Endothelial cell of umbilical vein (primary cell): Measurements from ENCODE around the gene PPIP5K1. TPM values are rescaled to one million over a fixed set of nuclear protein-coding genes. Genes with fewer than 3 reads are reported as not detected.
A peak's percentile ranks its signal among the peaks of the same experiment; 100 is the strongest.

Source experiments
- BruUV-seq: library from RNA; stranded (reverse); fragments of 400-500 nt; replicated peaks from 2 replicates; lab custom pipeline; 2021; lab: Mats Ljungman, UMichigan
- CTCF ChIA-PET: fragments of 300-600, 350-600 bp; sonication (Branson Sonifier 250); formaldehyde crosslinking; loops from one replicate; lab custom pipeline; 2021; ENCODE audit warnings: antibody characterized with exemption, inconsistent platforms; lab: Charles Lee
- POLR2A ChIA-PET: fragments of 300-600, 350-600 bp; sonication (Branson Sonifier 250); formaldehyde crosslinking; loops from one replicate; lab custom pipeline; 2021; ENCODE audit warnings: antibody characterized with exemption, inconsistent platforms; lab: Charles Lee
- DNase-seq: peaks from one replicate; pipeline ENCODE4 v3.0.0-alpha.2; 2011; ENCODE audit warnings: low read depth, low spot score
- FAIRE-seq: peaks from 2 replicates; lab custom pipeline; 2011; peaks lifted over from hg19 to GRCh38; lab: Jason Lieb, UNC
- H2AFZ ChIP-seq: 2 replicates; pipeline ENCODE4 v1.6.0; 2012; ENCODE audit warnings: low read depth, low read length, control low read depth, inconsistent platforms
- H3K27ac ChIP-seq: 2 replicates; pipeline ENCODE4 v1.5.1; 2011; ENCODE audit warnings: low read depth, mild to moderate bottlenecking, control low read depth, low read length, moderate library complexity; ENCODE audit not compliant: insufficient read depth
- H3K27me3 ChIP-seq, 2 experiments: 2 replicates each; pipeline versions ENCODE4 v1.6.0 to v1.6.1; 2011; ENCODE audit warnings: low read length in 2 of 2, mixed read lengths in 1 of 2; ENCODE audit not compliant: control insufficient read depth in 2 of 2, insufficient read depth in 2 of 2
- H3K36me3 ChIP-seq, 2 experiments: 2 replicates in 1 of 2; 3 replicates in 1 of 2; pipeline ENCODE4 v1.5.1; 2011; ENCODE audit warnings: low read length in 2 of 2, mild to moderate bottlenecking in 1 of 2, moderate library complexity in 1 of 2; ENCODE audit not compliant: control insufficient read depth in 2 of 2, insufficient read depth in 2 of 2; ENCODE audit errors: extremely low read depth in 1 of 2
- H3K4me1 ChIP-seq: 3 replicates; pipeline ENCODE4 v1.5.1; 2011; ENCODE audit warnings: mild to moderate bottlenecking, low read length; ENCODE audit not compliant: control insufficient read depth, insufficient read depth; ENCODE audit errors: extremely low read depth
- H3K4me2 ChIP-seq: 2 replicates; pipeline ENCODE4 v1.6.1; 2011; ENCODE audit warnings: low read length, control low read depth, mixed read lengths; ENCODE audit not compliant: insufficient read depth
- H3K4me3 ChIP-seq, 3 experiments: fragments of 200-600 bp in 1 of 3; sonication (generic), shearing (Covaris generic) in 1 of 3; replicated peaks in 1 of 3; 2 replicates each; pipeline ENCODE4 v1.5.1; 2011 to 2016; ENCODE audit warnings: control low read depth in 3 of 3, low read length in 3 of 3, mild to moderate bottlenecking in 2 of 3, inconsistent platforms in 1 of 3, low read depth in 1 of 3, moderate library complexity in 1 of 3; ENCODE audit not compliant: insufficient read depth in 1 of 3
- H3K79me2 ChIP-seq: 2 replicates; pipeline ENCODE4 v1.6.0; 2012; ENCODE audit warnings: low read length, inconsistent platforms; ENCODE audit not compliant: control insufficient read depth, insufficient read depth
- H3K9ac ChIP-seq: replicated peaks from 2 replicates; pipeline ENCODE3; 2011; ENCODE audit warnings: low read length, control low read depth; ENCODE audit not compliant: insufficient read depth; ENCODE audit errors: extremely low read depth
- H3K9me1 ChIP-seq: replicated peaks from 3 replicates; pipeline ENCODE4 v1.6.0; 2011; ENCODE audit warnings: mild to moderate bottlenecking, low read length; ENCODE audit not compliant: control insufficient read depth, insufficient read depth; ENCODE audit errors: extremely low read depth
- H3K9me3 ChIP-seq: replicated peaks from 2 replicates; pipeline ENCODE4 v1.5.1; 2012; ENCODE audit warnings: low read length, inconsistent platforms; ENCODE audit not compliant: control insufficient read depth, insufficient read depth
- H4K20me1 ChIP-seq: replicated peaks from 2 replicates; pipeline ENCODE3; 2011; ENCODE audit warnings: mild to moderate bottlenecking, low read length; ENCODE audit not compliant: control insufficient read depth, insufficient read depth; ENCODE audit errors: extremely low read depth
- EZH2 ChIP-seq: IDR thresholded peaks from 2 replicates; pipeline ENCODE4 v1.6.1; 2012; ENCODE audit warnings: borderline replicate concordance, low read depth, mild to moderate bottlenecking, moderate library complexity, low read length, inconsistent platforms; ENCODE audit not compliant: severe bottlenecking
- FOS ChIP-seq: IDR thresholded peaks from 2 replicates; pipeline ENCODE4 v1.6.1; 2011; ENCODE audit warnings: mild to moderate bottlenecking, low read length, moderate library complexity, borderline replicate concordance; ENCODE audit not compliant: insufficient read depth
- GATA2 ChIP-seq: IDR thresholded peaks from 2 replicates; pipeline ENCODE4 v1.7.0; 2011; ENCODE audit warnings: low read depth, mild to moderate bottlenecking, moderate library complexity, mixed read lengths, low read length; ENCODE audit not compliant: insufficient read length, insufficient read depth
- JUN ChIP-seq: IDR thresholded peaks from 2 replicates; pipeline ENCODE4 v1.6.1; 2011; ENCODE audit warnings: borderline replicate concordance, low read depth; ENCODE audit not compliant: insufficient read length, insufficient read depth
- MYC ChIP-seq: IDR thresholded peaks from one replicate; pipeline ENCODE4 v1.6.1; 2011; ENCODE audit warnings: mild to moderate bottlenecking, low read depth, low read length
- POLR2A ChIP-seq: IDR thresholded peaks from 2 replicates; pipeline ENCODE4 v1.6.1; 2012; ENCODE audit warnings: low read depth, mild to moderate bottlenecking, control low read depth, low read length
- POLR2AphosphoS5 ChIP-seq: IDR thresholded peaks from 2 replicates; pipeline ENCODE4 v1.6.1; 2012; ENCODE audit warnings: low read depth, mild to moderate bottlenecking, control low read depth, low read length, moderate library complexity; ENCODE audit not compliant: insufficient read depth
- dilution Hi-C: fragments of 300-500 bp; cut with MboI; formaldehyde crosslinking; loops from one replicate; pipeline ENCODE4 v1.15.0; 2019; ENCODE audit warnings: low sequenced_read_pairs; ENCODE audit not compliant: extremely low pct_ligation_motif_present
- intact Hi-C: fragments of 100-400 bp; cut with micrococcal nuclease; formaldehyde crosslinking; loops from one replicate; pipeline ENCODE4 v1.10.0; 2022
- polyA plus RNA-seq, 4 experiments: library from polyadenylated mRNA; depleted of rRNA in 3 of 4; stranded (reverse) in 3 of 4; unstranded in 1 of 4; fragments of >200 nt; gene quantifications; 2 replicates each; pipeline versions ENCODE4 v1.2.1 to v1.2.3, GENCODE V29; 2011 to 2012; ENCODE audit warnings: missing spikeins in 1 of 4
- total RNA-seq: library from RNA; stranded (reverse); gene quantifications from 2 replicates; pipeline ENCODE4 v1.2.3, GENCODE V29; 2021
- TF ChIP-seq, protein P1 (sequence below), 2 donors: IDR thresholded peaks; 1 replicate in 1 of 2; 2 replicates in 1 of 2; pipeline ENCODE4 v1.5.1; 2011; ENCODE audit warnings: low read length in 2 of 2, mild to moderate bottlenecking in 2 of 2, moderate library complexity in 2 of 2, control low read depth in 1 of 2, inconsistent platforms in 1 of 2, low read depth in 1 of 2; ENCODE audit not compliant: insufficient read depth in 1 of 2; ENCODE audit errors: extremely low read depth in 1 of 2

The PPIP5K1 gene
- total and polyA plus RNA-seq, 2 donors (not counting 3 experiments of a cell fraction or from before 2014, with no cell fraction given) = 22.2 to 35.3 TPM

DNA sequence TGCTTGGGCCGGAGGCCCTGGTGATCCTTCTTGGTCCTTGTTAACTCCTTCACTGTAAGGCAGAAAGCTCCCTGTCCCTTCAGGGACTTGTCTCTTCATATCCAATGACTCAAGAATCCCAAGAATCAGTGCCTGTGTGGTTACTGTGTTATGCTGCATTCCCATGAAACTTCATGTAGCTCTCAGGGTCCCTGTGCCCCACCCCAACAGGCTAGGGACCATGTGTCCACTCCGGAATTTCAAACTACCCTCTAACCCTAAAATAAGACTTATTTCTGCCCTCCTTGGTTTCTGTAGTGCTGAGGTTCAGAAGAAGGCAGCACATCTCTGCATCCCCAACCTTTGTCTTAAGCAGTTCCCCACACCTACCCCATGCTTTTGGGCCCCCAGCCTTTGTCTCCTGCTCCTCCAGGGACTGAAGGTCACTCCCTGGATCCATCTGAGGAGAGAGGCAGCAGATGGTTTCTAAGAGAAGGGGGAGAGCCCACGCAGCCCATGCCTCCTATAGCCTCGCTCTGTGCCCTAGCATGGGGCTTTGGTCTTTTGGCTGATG, 73.1 kb downstream of the PPIP5K1 start:
- H3K4me1 ChIP-seq = peaks cover 21% of the 10 kb centered on the region
- H4K20me1 ChIP-seq = no peaks in the 10 kb centered on the region
- H3K4me3 ChIP-seq = no peak overlapping the region
- ChIA-PET CTCF (interaction anchor here (1.6 kb wide), 1 partner anchor 76 kb away, joined by 5 read pairs; no protein-coding TSS in a partner anchor), POLR2A (no interaction called here)
- TF ChIP-seq, protein P1, sequence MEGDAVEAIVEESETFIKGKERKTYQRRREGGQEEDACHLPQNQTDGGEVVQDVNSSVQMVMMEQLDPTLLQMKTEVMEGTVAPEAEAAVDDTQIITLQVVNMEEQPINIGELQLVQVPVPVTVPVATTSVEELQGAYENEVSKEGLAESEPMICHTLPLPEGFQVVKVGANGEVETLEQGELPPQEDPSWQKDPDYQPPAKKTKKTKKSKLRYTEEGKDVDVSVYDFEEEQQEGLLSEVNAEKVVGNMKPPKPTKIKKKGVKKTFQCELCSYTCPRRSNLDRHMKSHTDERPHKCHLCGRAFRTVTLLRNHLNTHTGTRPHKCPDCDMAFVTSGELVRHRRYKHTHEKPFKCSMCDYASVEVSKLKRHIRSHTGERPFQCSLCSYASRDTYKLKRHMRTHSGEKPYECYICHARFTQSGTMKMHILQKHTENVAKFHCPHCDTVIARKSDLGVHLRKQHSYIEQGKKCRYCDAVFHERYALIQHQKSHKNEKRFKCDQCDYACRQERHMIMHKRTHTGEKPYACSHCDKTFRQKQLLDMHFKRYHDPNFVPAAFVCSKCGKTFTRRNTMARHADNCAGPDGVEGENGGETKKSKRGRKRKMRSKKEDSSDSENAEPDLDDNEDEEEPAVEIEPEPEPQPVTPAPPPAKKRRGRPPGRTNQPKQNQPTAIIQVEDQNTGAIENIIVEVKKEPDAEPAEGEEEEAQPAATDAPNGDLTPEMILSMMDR (IDR thresholded peaks at IDR 0.05; ENCODE audit: extremely low read depth in 1 of 2, insufficient read depth in 1 of 2, low read depth in 1 of 2, low read length in 2 of 2) = no peak
- TF ChIP-seq POLR2A = no peak
- TF ChIP-seq GATA2 = no peak
- no peak for TF ChIP-seq FOS
- no peak overlapping the region for H3K4me2 ChIP-seq
- dilution Hi-C loops (no loop called here), intact Hi-C loops (loop anchor here (10.0 kb wide), 1 partner anchor 228 kb away; the partner anchor contains the start of gene PDIA3)
- FAIRE-seq = no peak
- no peak overlapping the region for H3K9ac ChIP-seq
- no peak for DNase-seq
- H3K9me3 ChIP-seq = no peaks in the 10 kb centered on the region
- peak overlapping the region; percentile 6 for H2AFZ ChIP-seq
- H3K36me3 ChIP-seq = no peaks in the 10 kb centered on the region
- H3K79me2 ChIP-seq = no peaks in the 10 kb centered on the region
- peaks cover 0 to 6% of the 10 kb centered on the region in 2 experiments for H3K27me3 ChIP-seq
- no peak overlapping the region for H3K27ac ChIP-seq
- no TSS peak for BruUV-seq
- no peaks in the 10 kb centered on the region for H3K9me1 ChIP-seq

DNA sequence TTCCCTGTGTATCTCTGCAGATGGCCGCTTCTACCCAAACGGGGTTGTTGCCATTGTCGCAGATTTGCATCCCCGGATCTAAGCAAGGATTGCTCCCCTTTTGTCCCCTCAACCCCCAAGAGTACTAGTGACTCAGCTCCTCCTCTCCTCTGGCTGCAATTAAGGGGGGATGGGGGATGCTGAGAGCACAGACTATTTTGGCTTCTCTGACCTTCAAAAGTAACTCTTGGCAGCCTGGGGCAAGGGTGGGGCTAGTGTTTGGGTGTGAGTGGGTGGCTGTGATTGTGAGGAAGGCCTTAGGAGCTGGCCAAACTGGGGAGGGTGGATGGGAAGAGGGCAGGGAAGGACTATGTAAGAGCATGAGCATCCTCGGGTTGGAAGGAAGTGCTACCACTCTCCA, 73.8 kb downstream of the PPIP5K1 start:
- intact Hi-C loops = loop anchor here (10.0 kb wide), 1 partner anchor 229 kb away; the partner anchor contains the start of gene PDIA3
- H3K4me2 ChIP-seq = no peak overlapping the region
- FAIRE-seq (no peak), DNase-seq (no peak)
- H3K4me3 ChIP-seq = no peak overlapping the region
- no TSS peak for BruUV-seq
- H3K4me1 ChIP-seq = peaks cover 24% of the 10 kb centered on the region
- dilution Hi-C loops = no loop called here
- H3K36me3 ChIP-seq = no peaks in the 10 kb centered on the region
- H3K9me3 ChIP-seq = no peaks in the 10 kb centered on the region
- no peaks in the 10 kb centered on the region for H4K20me1 ChIP-seq
- H3K27me3 ChIP-seq = peaks cover 0 to 6% of the 10 kb centered on the region in 2 experiments
- TF ChIP-seq, protein P1 (IDR thresholded peaks at IDR 0.05; ENCODE audit: extremely low read depth in 1 of 2, insufficient read depth in 1 of 2, low read depth in 1 of 2, low read length in 2 of 2) = no peak
- TF ChIP-seq POLR2A (no peak), MYC (no peak), GATA2 (no peak), JUN (no peak), EZH2 (no peak), FOS (no peak), POLR2AphosphoS5 (no peak)
- no peak overlapping the region for H2AFZ ChIP-seq
- H3K79me2 ChIP-seq = no peaks in the 10 kb centered on the region
- H3K27ac ChIP-seq = no peak overlapping the region
- H3K9me1 ChIP-seq = no peaks in the 10 kb centered on the region
- ChIA-PET CTCF (interaction anchor here (1.0 to 6.6 kb wide), 6 partner anchors 15 to 79 kb away, joined by 3 to 101 read pairs (median 8); partner anchors contain the start of gene TP53BP1), POLR2A (no interaction called here)
- no peak overlapping the region for H3K9ac ChIP-seq
